ENCODE data around the gene KBTBD2. TPM values are rescaled to one million over a fixed set of nuclear protein-coding genes. Genes with fewer than 3 reads are reported as not detected.

The KBTBD2 gene
- total RNA-seq, 1 experiment from 2014 or later, result 30.2 TPM

DNA sequence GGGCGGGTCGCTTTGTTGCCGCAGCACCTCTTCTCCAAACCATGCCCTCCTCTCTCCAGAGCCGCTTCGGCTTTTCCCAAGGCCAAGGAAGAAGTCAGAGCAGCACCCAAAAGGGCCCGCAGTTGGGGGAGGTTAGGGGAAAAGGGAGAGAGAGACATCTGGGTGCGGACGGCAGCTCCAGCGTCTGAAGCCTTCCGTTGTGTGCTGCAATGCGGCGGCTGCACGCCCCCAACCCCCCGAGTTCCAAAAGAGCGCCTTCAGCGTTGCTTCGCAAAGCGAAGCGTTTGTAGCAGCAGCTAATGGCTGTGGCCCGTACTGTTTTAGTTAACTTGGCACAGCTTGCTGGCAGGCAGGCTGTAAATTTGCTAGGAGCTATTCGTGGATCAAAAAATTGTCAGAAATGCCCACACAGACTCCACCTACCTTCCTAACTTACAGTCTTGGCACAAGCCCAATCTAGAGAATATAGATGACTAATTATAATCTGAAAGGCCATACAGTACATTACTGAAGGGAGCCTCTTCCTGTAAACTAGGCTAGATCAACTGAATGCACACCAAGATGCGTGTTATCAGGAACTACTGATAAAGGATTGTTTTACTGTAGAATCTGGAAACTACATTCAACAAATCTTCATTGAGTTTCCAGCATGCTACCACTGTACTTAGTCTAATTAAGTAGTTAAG lies 1.1 kb upstream of the KBTBD2 start:
- Mint-ChIP-seq H3K9me3 (ENCODE audit: unreplicated experiment) (no peaks in the 10 kb centered on the region), H3K27ac (ENCODE audit: unreplicated experiment) (peak overlapping the region; percentile 95), H3K36me3 (ENCODE audit: insufficient read depth, unreplicated experiment) (peaks cover 30% of the 10 kb centered on the region), H3K4me3 (ENCODE audit: unreplicated experiment) (peak overlapping the region; percentile 99), H3K4me1 (ENCODE audit: low read depth, unreplicated experiment) (peaks cover 25% of the 10 kb centered on the region), H3K27me3 (ENCODE audit: insufficient read depth, unreplicated experiment) (no peaks in the 10 kb centered on the region)
- intact Hi-C loops (cut with micrococcal nuclease; ENCODE audit: unreplicated experiment), result loop anchor here (2.0 kb wide), 3 partner anchors 50 to 398 kb away; partner anchors contain the start of genes AVL9 and RP9
- no peaks in the 10 kb centered on the region for H3K27me3 ChIP-seq (replicated peaks; ENCODE audit: control insufficient read depth, insufficient read depth, low read length)
- peaks cover 34% of the 10 kb centered on the region for H3K4me1 ChIP-seq
- peak in 1 of 2 experiments; percentile 35 for DNase-seq
- peak overlapping the region; percentile 86 for H3K4me3 ChIP-seq (ENCODE audit: low read depth, low read length)
- ChIA-PET CTCF (interaction anchor here (0.6 to 1.0 kb wide), 3 partner anchors 46 to 153 kb away, joined by 3 to 4 read pairs (median 3); no protein-coding TSS in a partner anchor), POLR2A (interaction anchor here (0.5 to 1.0 kb wide), 6 partner anchors 8 to 834 kb away, joined by 3 to 6 read pairs (median 4); no protein-coding TSS in a partner anchor)
- no peaks in the 10 kb centered on the region for H3K36me3 ChIP-seq (ENCODE audit: control insufficient read depth, insufficient read depth, low read length)
- no peaks in the 10 kb centered on the region for H3K9me3 ChIP-seq
- TSS peak; percentile 45 for BruUV-seq (replicated peaks)
- TF ChIP-seq, protein P1, sequence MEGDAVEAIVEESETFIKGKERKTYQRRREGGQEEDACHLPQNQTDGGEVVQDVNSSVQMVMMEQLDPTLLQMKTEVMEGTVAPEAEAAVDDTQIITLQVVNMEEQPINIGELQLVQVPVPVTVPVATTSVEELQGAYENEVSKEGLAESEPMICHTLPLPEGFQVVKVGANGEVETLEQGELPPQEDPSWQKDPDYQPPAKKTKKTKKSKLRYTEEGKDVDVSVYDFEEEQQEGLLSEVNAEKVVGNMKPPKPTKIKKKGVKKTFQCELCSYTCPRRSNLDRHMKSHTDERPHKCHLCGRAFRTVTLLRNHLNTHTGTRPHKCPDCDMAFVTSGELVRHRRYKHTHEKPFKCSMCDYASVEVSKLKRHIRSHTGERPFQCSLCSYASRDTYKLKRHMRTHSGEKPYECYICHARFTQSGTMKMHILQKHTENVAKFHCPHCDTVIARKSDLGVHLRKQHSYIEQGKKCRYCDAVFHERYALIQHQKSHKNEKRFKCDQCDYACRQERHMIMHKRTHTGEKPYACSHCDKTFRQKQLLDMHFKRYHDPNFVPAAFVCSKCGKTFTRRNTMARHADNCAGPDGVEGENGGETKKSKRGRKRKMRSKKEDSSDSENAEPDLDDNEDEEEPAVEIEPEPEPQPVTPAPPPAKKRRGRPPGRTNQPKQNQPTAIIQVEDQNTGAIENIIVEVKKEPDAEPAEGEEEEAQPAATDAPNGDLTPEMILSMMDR (IDR thresholded peaks at IDR 0.05; ENCODE audit: insufficient read depth in 1 of 2, low read depth in 1 of 2, low read length in 1 of 2, severe bottlenecking in 1 of 2, unreplicated experiment in 1 of 2), result no peak

DNA sequence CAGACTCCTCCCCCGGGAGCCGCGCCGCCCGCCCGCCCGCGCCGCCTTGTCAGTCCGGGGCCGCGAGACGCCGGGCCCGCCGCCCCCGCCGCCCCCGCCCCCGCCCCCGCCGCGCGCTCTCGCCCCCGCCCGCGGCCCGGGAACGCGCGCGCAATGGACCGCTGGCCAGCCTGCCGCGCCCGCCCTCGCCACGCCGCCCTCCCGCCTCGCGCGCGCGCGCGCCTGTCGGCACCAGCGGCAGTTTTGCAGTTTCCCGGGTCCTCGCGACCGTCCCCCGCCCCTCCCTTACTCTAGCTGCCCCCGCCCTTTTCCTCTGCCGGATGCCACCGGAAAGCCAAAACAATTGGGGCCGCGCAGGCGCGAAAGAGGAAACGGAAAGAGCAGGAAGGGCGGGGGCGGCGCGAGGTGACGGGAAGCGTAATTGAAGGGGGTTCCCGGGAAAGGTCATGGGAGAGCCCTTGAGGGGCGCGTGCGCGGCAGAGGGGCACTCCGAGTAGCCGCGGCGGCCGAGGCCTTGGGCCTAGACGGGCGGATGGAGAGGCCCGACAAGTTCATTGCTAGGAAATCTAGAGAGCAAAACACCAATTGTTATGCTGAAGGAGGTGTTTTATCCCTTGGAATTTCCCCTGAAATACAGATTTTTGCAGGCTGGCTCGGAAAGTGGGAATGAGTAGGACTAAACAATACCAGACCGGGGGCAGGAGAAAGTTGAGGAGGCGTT lies 400 bp upstream of the KBTBD2 start:
- no peaks in the 10 kb centered on the region for H3K27me3 ChIP-seq (replicated peaks; ENCODE audit: control insufficient read depth, insufficient read depth, low read length)
- TF ChIP-seq, protein P1 (IDR thresholded peaks at IDR 0.05; ENCODE audit: insufficient read depth in 1 of 2, low read depth in 1 of 2, low read length in 1 of 2, severe bottlenecking in 1 of 2, unreplicated experiment in 1 of 2), result no peak
- H3K4me1 ChIP-seq, result peaks cover 41% of the 10 kb centered on the region
- no peaks in the 10 kb centered on the region for H3K9me3 ChIP-seq
- Mint-ChIP-seq H3K27ac (ENCODE audit: unreplicated experiment) (peak overlapping the region; percentile 95), H3K27me3 (ENCODE audit: insufficient read depth, unreplicated experiment) (no peaks in the 10 kb centered on the region), H3K4me1 (ENCODE audit: low read depth, unreplicated experiment) (peaks cover 25% of the 10 kb centered on the region), H3K9me3 (ENCODE audit: unreplicated experiment) (no peaks in the 10 kb centered on the region), H3K4me3 (ENCODE audit: unreplicated experiment) (peak overlapping the region; percentile 99), H3K36me3 (ENCODE audit: insufficient read depth, unreplicated experiment) (peaks cover 30% of the 10 kb centered on the region)
- ChIA-PET CTCF (interaction anchor here (0.6 to 1.0 kb wide), 3 partner anchors 45 to 154 kb away, joined by 3 to 4 read pairs (median 3); no protein-coding TSS in a partner anchor), POLR2A (interaction anchor here (0.5 to 1.0 kb wide), 7 partner anchors 9 to 835 kb away, joined by 3 to 6 read pairs (median 4); no protein-coding TSS in a partner anchor)
- H3K4me3 ChIP-seq (ENCODE audit: low read depth, low read length), result peak overlapping the region; percentile 86
- BruUV-seq (replicated peaks), result no TSS peak
- H3K36me3 ChIP-seq (ENCODE audit: control insufficient read depth, insufficient read depth, low read length), result no peaks in the 10 kb centered on the region
- intact Hi-C loops (cut with micrococcal nuclease; ENCODE audit: unreplicated experiment), result loop anchor here (2.0 kb wide), 3 partner anchors 51 to 397 kb away; partner anchors contain the start of genes AVL9 and RP9
- DNase-seq, result peak; percentile 95 to 98

DNA sequence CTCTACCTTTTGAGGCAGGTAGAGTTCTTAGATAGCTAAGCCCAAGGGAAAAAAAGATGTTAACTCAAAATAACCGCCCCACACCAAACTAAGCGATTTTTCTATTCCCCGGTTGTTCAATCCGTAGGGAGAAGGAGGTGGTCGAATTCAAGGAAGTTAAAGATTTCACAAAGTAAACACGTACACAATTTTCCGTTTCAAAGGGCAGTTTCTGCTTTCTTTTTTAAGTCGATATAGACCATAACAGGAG lies 842 bp downstream of the KBTBD2 start:
- ChIA-PET CTCF (interaction anchor here (0.5 kb wide), 1 partner anchor 57 kb away, joined by 5 read pairs; no protein-coding TSS in a partner anchor), POLR2A (no interaction called here)
- Mint-ChIP-seq H3K27ac (ENCODE audit: unreplicated experiment) (peak overlapping the region; percentile 95), H3K4me3 (ENCODE audit: unreplicated experiment) (peak overlapping the region; percentile 99), H3K36me3 (ENCODE audit: insufficient read depth, unreplicated experiment) (peaks cover 30% of the 10 kb centered on the region), H3K27me3 (ENCODE audit: insufficient read depth, unreplicated experiment) (no peaks in the 10 kb centered on the region), H3K4me1 (ENCODE audit: low read depth, unreplicated experiment) (peaks cover 26% of the 10 kb centered on the region), H3K9me3 (ENCODE audit: unreplicated experiment) (no peaks in the 10 kb centered on the region)
- no peaks in the 10 kb centered on the region for H3K27me3 ChIP-seq (replicated peaks; ENCODE audit: control insufficient read depth, insufficient read depth, low read length)
- DNase-seq, result no peak
- H3K4me1 ChIP-seq, result peaks cover 43% of the 10 kb centered on the region
- TF ChIP-seq, protein P1 (IDR thresholded peaks at IDR 0.05; ENCODE audit: insufficient read depth in 1 of 2, low read depth in 1 of 2, low read length in 1 of 2, severe bottlenecking in 1 of 2, unreplicated experiment in 1 of 2), result no peak
- H3K36me3 ChIP-seq (ENCODE audit: control insufficient read depth, insufficient read depth, low read length), result no peaks in the 10 kb centered on the region
- BruUV-seq (replicated peaks), result TSS peak; percentile 57
- no peaks in the 10 kb centered on the region for H3K9me3 ChIP-seq
- intact Hi-C loops (cut with micrococcal nuclease; ENCODE audit: unreplicated experiment), result loop anchor here (1.0 kb wide), 3 partner anchors 9 to 67 kb away; partner anchors contain the start of gene FKBP9
- H3K4me3 ChIP-seq (ENCODE audit: low read depth, low read length), result peak overlapping the region; percentile 86
